Endodermal cell (in vitro differentiated cells): Measurements from ENCODE around the gene PYGB. TPM values are rescaled to one million over a fixed set of nuclear protein-coding genes. Genes with fewer than 3 reads are reported as not detected.

Experiments used
- DNase-seq: peaks from one replicate; pipeline ENCODE4 v3.0.0-alpha.2; 2017
- H3K27ac ChIP-seq: 2 replicates; pipeline ENCODE4 v1.5.1; 2013; ENCODE audit warnings: mild to moderate bottlenecking, low read depth, low read length, moderate library complexity
- H3K27me3 ChIP-seq: 2 replicates; pipeline ENCODE4 v1.6.1; 2013; ENCODE audit warnings: mild to moderate bottlenecking, low read length, moderate library complexity; ENCODE audit not compliant: insufficient read depth, control insufficient read depth, poor library complexity, severe bottlenecking
- H3K36me3 ChIP-seq: 2 replicates; pipeline ENCODE4 v1.7.0; 2013; ENCODE audit warnings: mild to moderate bottlenecking, low read length, moderate library complexity; ENCODE audit not compliant: control insufficient read depth, insufficient read depth
- H3K4me1 ChIP-seq: one replicate; pipeline ENCODE4 v1.7.0; 2013; ENCODE audit warnings: low read length; ENCODE audit not compliant: control insufficient read depth, insufficient read depth
- H3K4me3 ChIP-seq: 2 replicates; pipeline ENCODE4 v1.5.1; 2013; ENCODE audit warnings: mild to moderate bottlenecking, low read length, moderate library complexity
- H3K9ac ChIP-seq: 2 replicates; pipeline ENCODE4 v1.6.1; 2013; ENCODE audit warnings: mild to moderate bottlenecking, low read length, moderate library complexity; ENCODE audit not compliant: poor library complexity, severe bottlenecking; ENCODE audit errors: extremely low read depth
- H3K9me3 ChIP-seq: 2 replicates; pipeline ENCODE4 v1.6.1; 2013; ENCODE audit warnings: mild to moderate bottlenecking, low read length, moderate library complexity; ENCODE audit not compliant: control insufficient read depth
- H3K27ac Mint-ChIP-seq: 2 replicates; pipeline ENCODE4 v1.8.0; 2020; ENCODE audit warnings: mixed read lengths
- H3K27me3 Mint-ChIP-seq: 2 replicates; pipeline ENCODE4 v1.8.0; 2021; ENCODE audit warnings: mild to moderate bottlenecking, mixed read lengths; ENCODE audit not compliant: insufficient read depth
- H3K36me3 Mint-ChIP-seq: 2 replicates; pipeline ENCODE4 v1.8.0; 2020; ENCODE audit warnings: low read depth, mixed read lengths
- H3K4me1 Mint-ChIP-seq: 2 replicates; pipeline ENCODE4 v1.8.0; 2020; ENCODE audit warnings: mixed read lengths
- H3K4me3 Mint-ChIP-seq: 2 replicates; pipeline ENCODE4 v1.8.0; 2020; ENCODE audit warnings: mild to moderate bottlenecking, moderate library complexity, mixed read lengths
- H3K9me3 Mint-ChIP-seq: 2 replicates; pipeline ENCODE4 v1.8.0; 2020; ENCODE audit warnings: mild to moderate bottlenecking, mixed read lengths
- WGBS, 2 experiments: methylation state at CpG; one replicate each; pipeline versions ENCODE4 v1.1.5 to v1.1.7; 2013; ENCODE audit warnings: missing lambda C conversion rate in 2 of 2, mixed read lengths in 1 of 2; ENCODE audit not compliant: insufficient coverage in 1 of 2, insufficient read length in 1 of 2; 5-methylcytosine and 5-hydroxymethylcytosine counted together
- total RNA-seq, 2 donors: library from RNA; stranded (reverse); fragmentation: NEBNext Ultra II Directional in 1 of 2; extraction: Animal tissue kit (Norgen Biotek cat#: 25700) in 1 of 2; gene quantifications; 2 replicates in 1 of 2; 3 replicates in 1 of 2; pipeline ENCODE4 v1.2.1, GENCODE V29; 2021
- TF ChIP-seq, protein P1 (sequence below): fragments of 200-600 bp; sonication (generic); conservative IDR thresholded peaks from 2 replicates; pipeline ENCODE4 v1.5.0; 2021; ENCODE audit warnings: antibody characterized with exemption, mild to moderate bottlenecking

Gene PYGB
- total RNA-seq, 2 donors from 2014 or later = 59.3 to 66.8 TPM

DNA sequence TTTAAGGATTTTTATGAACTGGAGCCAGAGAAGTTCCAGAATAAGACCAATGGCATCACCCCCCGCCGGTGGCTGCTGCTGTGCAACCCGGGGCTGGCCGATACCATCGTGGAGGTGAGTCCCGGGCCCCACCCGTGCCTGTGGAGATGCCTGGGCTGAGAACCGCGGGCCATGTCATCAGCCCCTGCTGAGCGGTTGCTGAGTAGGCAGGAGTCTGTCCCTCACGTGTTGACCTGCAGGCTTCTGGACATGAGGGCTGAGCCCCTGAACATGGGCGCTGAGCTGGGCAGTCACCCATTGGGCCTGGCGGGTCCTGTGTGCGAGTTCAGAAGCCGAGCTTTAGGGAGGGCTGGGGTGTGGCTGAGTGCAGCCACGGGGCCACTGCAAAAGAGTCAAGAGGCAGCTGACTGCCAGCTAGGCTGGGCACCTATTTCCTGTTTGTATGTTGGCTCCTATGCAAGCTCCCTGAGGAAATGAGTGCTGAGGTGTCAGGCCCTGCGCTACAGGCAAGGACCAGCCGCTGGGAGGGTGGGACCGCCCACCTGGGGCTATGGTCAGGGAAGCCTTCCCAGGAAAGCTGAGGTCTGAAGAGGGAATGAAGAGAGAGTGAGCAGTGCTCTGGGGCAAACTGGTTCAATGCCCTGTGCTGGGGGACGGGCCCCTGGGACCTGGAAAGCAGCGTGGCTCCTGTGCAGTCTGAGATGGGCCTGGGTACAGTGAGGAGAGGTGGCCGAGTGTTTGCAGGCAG lies 34.3 kb downstream of the PYGB start:
- Histone ChIP-seq H3K9ac (no peak overlapping the region), H3K4me1 (no peaks in the 10 kb centered on the region), H3K4me3 (no peak overlapping the region), H3K27me3 (no peaks in the 10 kb centered on the region), H3K27ac (no peak overlapping the region), H3K9me3 (no peaks in the 10 kb centered on the region), H3K36me3 (peaks cover 66% of the 10 kb centered on the region)
- WGBS, 2 experiments = 91 to 93% methylated on average over 18 to 22 of the region's 22 CpGs
- Mint-ChIP-seq H3K36me3 (peaks cover 51% of the 10 kb centered on the region), H3K9me3 (no peaks in the 10 kb centered on the region), H3K4me3 (no peak overlapping the region), H3K27me3 (no peaks in the 10 kb centered on the region), H3K27ac (peak overlapping the region; percentile 49), H3K4me1 (no peaks in the 10 kb centered on the region)
- TF ChIP-seq, protein P1, sequence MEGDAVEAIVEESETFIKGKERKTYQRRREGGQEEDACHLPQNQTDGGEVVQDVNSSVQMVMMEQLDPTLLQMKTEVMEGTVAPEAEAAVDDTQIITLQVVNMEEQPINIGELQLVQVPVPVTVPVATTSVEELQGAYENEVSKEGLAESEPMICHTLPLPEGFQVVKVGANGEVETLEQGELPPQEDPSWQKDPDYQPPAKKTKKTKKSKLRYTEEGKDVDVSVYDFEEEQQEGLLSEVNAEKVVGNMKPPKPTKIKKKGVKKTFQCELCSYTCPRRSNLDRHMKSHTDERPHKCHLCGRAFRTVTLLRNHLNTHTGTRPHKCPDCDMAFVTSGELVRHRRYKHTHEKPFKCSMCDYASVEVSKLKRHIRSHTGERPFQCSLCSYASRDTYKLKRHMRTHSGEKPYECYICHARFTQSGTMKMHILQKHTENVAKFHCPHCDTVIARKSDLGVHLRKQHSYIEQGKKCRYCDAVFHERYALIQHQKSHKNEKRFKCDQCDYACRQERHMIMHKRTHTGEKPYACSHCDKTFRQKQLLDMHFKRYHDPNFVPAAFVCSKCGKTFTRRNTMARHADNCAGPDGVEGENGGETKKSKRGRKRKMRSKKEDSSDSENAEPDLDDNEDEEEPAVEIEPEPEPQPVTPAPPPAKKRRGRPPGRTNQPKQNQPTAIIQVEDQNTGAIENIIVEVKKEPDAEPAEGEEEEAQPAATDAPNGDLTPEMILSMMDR = no peak
- no peak for DNase-seq

GRCh38 chr20:25282796-25283195 lies 34.9 kb downstream of the PYGB start:
- no peaks in the 10 kb centered on the region for H3K9me3 Mint-ChIP-seq
- Histone ChIP-seq H3K4me3 (no peak overlapping the region), H3K9me3 (no peaks in the 10 kb centered on the region), H3K9ac (no peak overlapping the region), H3K27ac (no peak overlapping the region), H3K36me3 (peaks cover 69% of the 10 kb centered on the region), H3K4me1 (no peaks in the 10 kb centered on the region), H3K27me3 (no peaks in the 10 kb centered on the region)
- peaks cover 55% of the 10 kb centered on the region for H3K36me3 Mint-ChIP-seq
- TF ChIP-seq, protein P1 = no peak
- H3K27ac Mint-ChIP-seq = peak overlapping the region; percentile 49
- H3K4me3 Mint-ChIP-seq = no peak overlapping the region
- DNase-seq = no peak
- no peaks in the 10 kb centered on the region for H3K4me1 Mint-ChIP-seq
- 91 to 94% methylated on average over 7 to 11 of the region's 11 CpGs for WGBS, 2 experiments
- no peaks in the 10 kb centered on the region for H3K27me3 Mint-ChIP-seq

GRCh38 chr20:25283221-25283951 lies 35.5 kb downstream of the PYGB start:
- Histone ChIP-seq H3K9ac (no peak overlapping the region), H3K9me3 (no peaks in the 10 kb centered on the region), H3K27ac (no peak overlapping the region), H3K36me3 (peaks cover 70% of the 10 kb centered on the region), H3K4me3 (no peak overlapping the region), H3K4me1 (no peaks in the 10 kb centered on the region), H3K27me3 (no peaks in the 10 kb centered on the region)
- H3K27ac Mint-ChIP-seq = no peak overlapping the region
- 93 to 95% methylated on average over 15 to 24 of the region's 24 CpGs for WGBS, 2 experiments
- peaks cover 58% of the 10 kb centered on the region for H3K36me3 Mint-ChIP-seq
- TF ChIP-seq, protein P1 = no peak
- no peak for DNase-seq
- H3K9me3 Mint-ChIP-seq = no peaks in the 10 kb centered on the region
- H3K4me1 Mint-ChIP-seq = no peaks in the 10 kb centered on the region
- H3K27me3 Mint-ChIP-seq = no peaks in the 10 kb centered on the region
- H3K4me3 Mint-ChIP-seq = no peak overlapping the region
